Spleen (tissue), 7 donors: ENCODE data around the gene NXN.

Experiments
- POLR2A ChIP-seq, 3 donors: fragments of 450-650 bp; IDR thresholded peaks; one replicate each; pipeline ENCODE4 v1.5.1; 2017; ENCODE audit warnings: antibody characterized with exemption in 3 of 3, mild to moderate bottlenecking in 1 of 3
- POLR2AphosphoS5 ChIP-seq, 3 donors: sonication (generic); formaldehyde crosslinking; IDR thresholded peaks; one replicate each; pipeline ENCODE4 v1.5.1; 2017; ENCODE audit warnings: antibody characterized with exemption in 3 of 3
- TF ChIP-seq, protein P1 (sequence below), 11 experiments: fragments of 200-600 bp in 7 of 11; fragments of 450-650 bp in 4 of 11; sonication (generic) in 4 of 11; IDR thresholded peaks in 8 of 11; conservative IDR thresholded peaks in 3 of 11; 1 replicate in 7 of 11; 2 replicates in 4 of 11; pipeline versions ENCODE4 v1.4.0 to v1.8.0; 2016 to 2021; ENCODE audit warnings: antibody characterized with exemption in 11 of 11, inconsistent platforms in 4 of 11, mild to moderate bottlenecking in 1 of 11
- donor health status: DM: no; HTN: no; CAD: no; lungs with moderate emphysema.
- donor health status: DM: no; HTN: no; CAD: no.
- donor health status: DM: no; HTN: no; CAD: no.

GRCh38 chr17:864315-864714 lies 115.3 kb downstream of the NXN start:
- TF ChIP-seq, protein P1, sequence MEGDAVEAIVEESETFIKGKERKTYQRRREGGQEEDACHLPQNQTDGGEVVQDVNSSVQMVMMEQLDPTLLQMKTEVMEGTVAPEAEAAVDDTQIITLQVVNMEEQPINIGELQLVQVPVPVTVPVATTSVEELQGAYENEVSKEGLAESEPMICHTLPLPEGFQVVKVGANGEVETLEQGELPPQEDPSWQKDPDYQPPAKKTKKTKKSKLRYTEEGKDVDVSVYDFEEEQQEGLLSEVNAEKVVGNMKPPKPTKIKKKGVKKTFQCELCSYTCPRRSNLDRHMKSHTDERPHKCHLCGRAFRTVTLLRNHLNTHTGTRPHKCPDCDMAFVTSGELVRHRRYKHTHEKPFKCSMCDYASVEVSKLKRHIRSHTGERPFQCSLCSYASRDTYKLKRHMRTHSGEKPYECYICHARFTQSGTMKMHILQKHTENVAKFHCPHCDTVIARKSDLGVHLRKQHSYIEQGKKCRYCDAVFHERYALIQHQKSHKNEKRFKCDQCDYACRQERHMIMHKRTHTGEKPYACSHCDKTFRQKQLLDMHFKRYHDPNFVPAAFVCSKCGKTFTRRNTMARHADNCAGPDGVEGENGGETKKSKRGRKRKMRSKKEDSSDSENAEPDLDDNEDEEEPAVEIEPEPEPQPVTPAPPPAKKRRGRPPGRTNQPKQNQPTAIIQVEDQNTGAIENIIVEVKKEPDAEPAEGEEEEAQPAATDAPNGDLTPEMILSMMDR (IDR thresholded peaks at IDR 0.05 in 8 of 11, conservative IDR thresholded peaks at IDR 0.05 in 3 of 11), result no peak
- TF ChIP-seq POLR2A (IDR thresholded peaks at IDR 0.05) (no peak), POLR2AphosphoS5 (IDR thresholded peaks at IDR 0.05) (no peak)
